Measurements from ENCODE around the gene FEM1B.

- TF ChIP-seq EP300 (IDR thresholded peaks at IDR 0.05) (no peak), POLR2A (IDR thresholded peaks at IDR 0.05) (no peak), CTCF (IDR thresholded peaks at IDR 0.05) (no peak), POLR2AphosphoS5 (IDR thresholded peaks at IDR 0.05) (no peak)
These were observed 37.5 kb downstream of the FEM1B start for GRCh38 chr15:68315035-68315434.

Data from stomach (tissue), 4 donors.